22Rv1 (cell line): Measurements from ENCODE around the gene LMAN2.
A peak's percentile ranks its signal among the peaks of the same experiment; 100 is the strongest.

Experiments used
- H3K27ac ChIP-seq: fragments of 450-650 bp; 2 replicates; pipeline ENCODE4 v1.5.1; 2017
- ZFX ChIP-seq: fragments of 450-650 bp; IDR thresholded peaks from 2 replicates; pipeline ENCODE4 v1.6.1; 2017; ENCODE audit warnings: antibody characterized with exemption, borderline replicate concordance
- TF ChIP-seq, protein P1 (sequence below): fragments of 450-650 bp; IDR thresholded peaks from 2 replicates; pipeline ENCODE4 v1.5.1; 2017; ENCODE audit warnings: mild to moderate bottlenecking

Gene LMAN2

DNA sequence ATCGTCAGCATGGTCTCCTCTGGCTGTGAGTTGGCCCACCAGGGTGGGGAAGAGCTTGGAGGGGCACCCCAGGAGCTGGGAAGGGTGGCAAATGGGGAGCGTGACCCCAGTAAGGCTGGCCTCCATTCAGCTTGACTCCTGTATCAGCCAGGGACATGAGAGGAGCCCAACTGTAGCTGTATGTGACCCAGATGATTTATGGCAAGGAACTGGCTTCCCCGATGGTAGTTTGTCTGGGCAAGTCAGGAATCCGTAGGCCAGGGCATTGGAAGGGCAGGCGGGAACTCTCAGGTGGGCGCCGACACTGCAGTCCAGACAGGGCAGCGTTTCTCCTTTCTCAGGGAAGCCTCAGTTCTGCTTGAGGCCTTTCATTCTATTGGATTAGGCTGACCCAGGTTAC, 35.1 kb upstream of the LMAN2 start:
- TF ChIP-seq, protein P1, sequence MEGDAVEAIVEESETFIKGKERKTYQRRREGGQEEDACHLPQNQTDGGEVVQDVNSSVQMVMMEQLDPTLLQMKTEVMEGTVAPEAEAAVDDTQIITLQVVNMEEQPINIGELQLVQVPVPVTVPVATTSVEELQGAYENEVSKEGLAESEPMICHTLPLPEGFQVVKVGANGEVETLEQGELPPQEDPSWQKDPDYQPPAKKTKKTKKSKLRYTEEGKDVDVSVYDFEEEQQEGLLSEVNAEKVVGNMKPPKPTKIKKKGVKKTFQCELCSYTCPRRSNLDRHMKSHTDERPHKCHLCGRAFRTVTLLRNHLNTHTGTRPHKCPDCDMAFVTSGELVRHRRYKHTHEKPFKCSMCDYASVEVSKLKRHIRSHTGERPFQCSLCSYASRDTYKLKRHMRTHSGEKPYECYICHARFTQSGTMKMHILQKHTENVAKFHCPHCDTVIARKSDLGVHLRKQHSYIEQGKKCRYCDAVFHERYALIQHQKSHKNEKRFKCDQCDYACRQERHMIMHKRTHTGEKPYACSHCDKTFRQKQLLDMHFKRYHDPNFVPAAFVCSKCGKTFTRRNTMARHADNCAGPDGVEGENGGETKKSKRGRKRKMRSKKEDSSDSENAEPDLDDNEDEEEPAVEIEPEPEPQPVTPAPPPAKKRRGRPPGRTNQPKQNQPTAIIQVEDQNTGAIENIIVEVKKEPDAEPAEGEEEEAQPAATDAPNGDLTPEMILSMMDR, result no peak
- no peak overlapping the region for H3K27ac ChIP-seq

DNA sequence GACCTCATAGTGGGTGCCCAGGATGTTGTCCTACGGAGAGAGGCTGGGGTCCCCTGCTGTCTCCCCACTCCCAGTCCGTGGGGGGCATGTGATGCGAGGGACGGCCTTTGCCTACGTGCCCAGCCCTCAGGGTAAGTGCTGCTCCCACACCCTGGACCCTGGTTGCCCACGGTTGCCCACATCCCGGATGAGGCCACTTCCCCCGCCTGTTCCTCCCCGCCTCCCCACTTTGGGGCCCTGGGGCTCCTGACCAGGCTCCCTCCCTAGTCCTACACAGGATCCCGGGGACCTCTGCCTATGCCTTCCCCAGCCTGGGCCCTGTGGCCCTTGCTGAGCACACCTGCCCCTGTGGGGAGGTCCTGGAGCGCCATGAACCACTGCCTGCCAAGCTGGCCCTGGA, 34.3 kb upstream of the LMAN2 start:
- no peak overlapping the region for H3K27ac ChIP-seq
- no peak for TF ChIP-seq ZFX
- TF ChIP-seq, protein P1, result no peak

DNA sequence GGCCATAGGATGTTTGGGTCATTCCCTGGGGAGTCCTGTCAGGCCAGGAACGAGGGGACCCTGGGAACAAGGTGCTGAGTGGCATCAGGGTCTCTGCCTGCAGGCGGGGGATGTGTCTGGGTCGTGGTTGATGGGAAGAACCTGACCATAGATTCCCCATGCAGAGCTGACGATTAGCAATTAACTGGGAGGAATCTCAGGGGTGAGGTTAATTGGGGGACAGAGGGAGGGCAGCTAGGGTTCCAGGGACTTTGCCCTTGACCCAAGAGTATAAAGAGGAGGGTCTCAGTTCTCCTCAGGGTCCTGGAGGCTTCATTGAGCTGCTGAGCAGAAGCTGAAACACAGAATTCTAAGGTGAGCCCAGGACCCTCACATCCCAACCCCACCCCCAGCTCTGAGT, 32.7 kb upstream of the LMAN2 start, which contains the start of gene SLC34A1:
SLC34A1 (plus strand) TSS at position 301 of the 400 bp plus-strand sequence. CDS start 1,308 bp downstream, outside the sequence.
- no peak within 1 kb of the TSS for H3K27ac ChIP-seq
- TF ChIP-seq ZFX, result no peak

DNA sequence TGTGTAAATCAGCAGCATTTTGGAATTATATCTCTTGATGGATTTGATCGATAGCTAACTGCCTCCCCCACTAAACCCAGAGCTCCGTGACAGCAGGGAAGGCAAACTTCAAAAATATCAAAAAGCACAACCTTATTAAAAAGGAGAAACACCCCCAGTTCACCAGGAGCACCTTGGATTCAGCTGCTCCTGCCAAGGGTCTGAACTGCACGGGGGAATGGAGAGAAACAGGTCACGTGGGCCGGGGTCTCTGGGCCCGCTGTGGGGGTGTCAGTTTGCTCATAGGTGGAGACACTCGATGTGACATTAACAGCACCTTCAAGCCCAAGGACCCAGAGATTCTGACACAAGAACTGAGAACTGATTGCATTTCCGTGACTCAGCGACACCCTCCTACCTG, 31.7 kb upstream of the LMAN2 start:
- no peak overlapping the region for H3K27ac ChIP-seq
- no peak for TF ChIP-seq ZFX
- TF ChIP-seq, protein P1, result no peak

DNA sequence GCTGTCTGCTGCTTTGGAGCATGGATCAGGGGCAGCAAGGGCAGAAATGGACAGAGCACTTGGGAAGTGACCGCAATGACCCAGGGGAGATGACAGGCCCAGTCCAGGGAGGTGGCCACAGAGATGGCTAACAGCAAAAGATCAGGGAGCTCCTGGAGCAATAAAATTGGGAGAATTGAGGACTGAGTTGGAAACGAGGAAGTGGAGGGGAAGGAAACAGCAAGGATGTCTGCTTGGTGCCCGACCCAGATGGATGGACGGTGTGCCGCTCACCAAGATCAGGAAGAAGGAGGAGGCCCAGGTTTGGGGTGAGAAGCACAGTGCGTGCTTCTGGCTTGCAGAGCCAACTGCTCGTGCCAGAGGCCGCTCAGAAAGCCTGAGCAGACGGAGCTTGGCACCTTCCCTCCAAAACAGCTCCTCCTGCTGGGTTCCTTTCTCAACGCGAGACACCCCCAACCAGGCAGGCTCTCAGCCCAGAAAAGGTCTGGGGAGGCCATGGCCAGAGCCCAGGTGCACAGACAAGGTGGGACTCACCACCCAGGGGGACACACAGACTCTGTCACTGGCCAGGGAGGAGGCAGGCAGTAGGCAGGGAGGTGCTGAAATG, 31.1 kb upstream of the LMAN2 start:
- H3K27ac ChIP-seq, result no peak overlapping the region
- TF ChIP-seq, protein P1, result 0 out of 2 replicates have a peak, but pooled peaks have one; percentile 19
- no peak for TF ChIP-seq ZFX

DNA sequence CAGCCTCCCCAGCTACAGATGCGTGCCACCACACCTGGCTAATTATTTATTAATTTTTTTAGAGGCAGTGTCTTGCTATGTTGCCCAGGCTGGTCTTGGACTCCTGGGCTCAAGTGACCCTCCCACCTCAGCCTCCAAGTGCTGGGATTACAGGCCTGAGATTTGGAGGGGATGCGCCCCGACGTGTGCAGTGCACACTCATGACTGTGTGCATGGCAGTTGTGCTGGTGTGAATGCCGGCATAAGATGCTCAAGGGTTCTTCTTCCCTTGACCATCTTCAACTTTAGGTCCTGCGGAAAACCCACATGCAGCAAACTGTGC, 29.3 kb upstream of the LMAN2 start:
- no peak for TF ChIP-seq ZFX
- TF ChIP-seq, protein P1, result no peak
- 0 out of 2 replicates have a peak overlapping the region, but pooled peaks have one; percentile 8 for H3K27ac ChIP-seq

DNA sequence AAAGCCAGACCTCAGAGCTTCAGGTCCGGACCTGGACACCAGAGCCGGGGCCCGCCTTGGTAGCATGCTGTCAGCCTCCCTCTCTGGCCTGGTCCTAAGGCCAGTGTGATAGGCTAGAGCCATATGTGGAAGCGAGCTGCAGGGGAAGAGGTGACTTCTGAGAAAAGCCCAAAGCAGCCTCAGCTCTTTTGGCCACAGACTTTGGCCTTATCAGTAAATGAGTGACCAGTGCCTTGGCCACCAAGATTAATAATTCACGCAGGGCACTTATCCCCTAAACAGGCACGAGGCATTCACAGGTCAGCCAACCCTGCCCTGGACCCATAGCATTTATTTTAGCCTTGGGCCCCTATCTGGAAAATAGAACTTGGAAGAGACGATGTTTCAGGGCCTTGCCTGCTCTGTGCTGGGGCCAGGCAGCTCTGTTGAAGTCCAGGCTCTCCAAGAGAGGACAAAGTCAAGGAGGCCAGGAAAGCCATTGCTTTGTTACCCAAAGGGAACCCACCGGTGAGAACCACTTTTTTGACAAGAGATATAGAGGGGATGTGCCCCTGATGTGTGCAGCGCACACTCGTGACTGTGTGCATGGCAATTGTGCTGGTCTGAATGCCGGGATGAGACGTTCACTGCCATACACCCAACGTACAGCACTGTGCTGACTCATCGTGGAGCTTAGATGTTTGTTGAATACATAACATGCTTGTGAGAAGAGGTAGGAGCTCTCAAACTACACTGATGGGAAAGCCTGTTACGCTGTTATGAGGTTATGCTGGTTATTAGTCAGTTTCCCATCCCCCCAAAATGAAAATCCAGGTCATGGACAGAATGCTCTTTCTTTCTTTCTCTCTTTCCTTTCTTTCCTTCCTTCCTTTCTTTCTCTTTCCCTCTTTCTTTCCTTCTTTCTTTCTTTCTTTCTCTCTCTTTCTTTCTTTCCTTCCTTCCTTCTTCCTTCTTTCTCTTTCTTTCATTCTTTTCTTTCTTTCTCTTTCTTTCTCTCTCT, 27.7 kb upstream of the LMAN2 start:
- H3K27ac ChIP-seq, result no peak overlapping the region
- TF ChIP-seq ZFX, result no peak
- TF ChIP-seq, protein P1, result no peak
